Esophagus squamous epithelium (tissue), 4 donors: Measurements from ENCODE around the gene PLCB4.

Source experiments
- POLR2A ChIP-seq, 4 donors: fragments of 450-650 bp; IDR thresholded peaks; one replicate each; pipeline ENCODE4 v1.6.1; 2017; ENCODE audit warnings: antibody characterized with exemption in 4 of 4, mild to moderate bottlenecking in 4 of 4, moderate library complexity in 3 of 4
- TF ChIP-seq, protein P1 (sequence below), 6 experiments: fragments of 450-650 bp in 4 of 6; fragments of 200-600 bp in 2 of 6; sonication (generic) in 2 of 6; IDR thresholded peaks; one replicate each; pipeline ENCODE4 v1.5.1; 2016 to 2019; ENCODE audit warnings: antibody characterized with exemption in 6 of 6, mild to moderate bottlenecking in 4 of 6, moderate library complexity in 4 of 6

- TF ChIP-seq, protein P1, sequence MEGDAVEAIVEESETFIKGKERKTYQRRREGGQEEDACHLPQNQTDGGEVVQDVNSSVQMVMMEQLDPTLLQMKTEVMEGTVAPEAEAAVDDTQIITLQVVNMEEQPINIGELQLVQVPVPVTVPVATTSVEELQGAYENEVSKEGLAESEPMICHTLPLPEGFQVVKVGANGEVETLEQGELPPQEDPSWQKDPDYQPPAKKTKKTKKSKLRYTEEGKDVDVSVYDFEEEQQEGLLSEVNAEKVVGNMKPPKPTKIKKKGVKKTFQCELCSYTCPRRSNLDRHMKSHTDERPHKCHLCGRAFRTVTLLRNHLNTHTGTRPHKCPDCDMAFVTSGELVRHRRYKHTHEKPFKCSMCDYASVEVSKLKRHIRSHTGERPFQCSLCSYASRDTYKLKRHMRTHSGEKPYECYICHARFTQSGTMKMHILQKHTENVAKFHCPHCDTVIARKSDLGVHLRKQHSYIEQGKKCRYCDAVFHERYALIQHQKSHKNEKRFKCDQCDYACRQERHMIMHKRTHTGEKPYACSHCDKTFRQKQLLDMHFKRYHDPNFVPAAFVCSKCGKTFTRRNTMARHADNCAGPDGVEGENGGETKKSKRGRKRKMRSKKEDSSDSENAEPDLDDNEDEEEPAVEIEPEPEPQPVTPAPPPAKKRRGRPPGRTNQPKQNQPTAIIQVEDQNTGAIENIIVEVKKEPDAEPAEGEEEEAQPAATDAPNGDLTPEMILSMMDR (IDR thresholded peaks at IDR 0.05) = no peak
- TF ChIP-seq POLR2A (IDR thresholded peaks at IDR 0.05) = no peak
These were observed 41.3 kb upstream of the PLCB4 start for GRCh38 chr20:9027626-9028025.
